ENCODE measurements around the gene SRGAP1.
"Not testable (repeated sequence)": the region's sequence is repeated elsewhere in the genome, so short reads cannot be mapped to it uniquely, and the experiment has no call there.

Gene SRGAP1

GRCh38 chr12:64085996-64086395 is 241.5 kb downstream of the SRGAP1 start:
- peak; percentile 48 for DNase-seq (ENCODE audit: low read depth)

- no peak for DNase-seq (ENCODE audit: low read depth)
Observed at GRCh38 chr12:64086946-64087345, 242.4 kb downstream of the SRGAP1 start.

- no peak for DNase-seq (ENCODE audit: low read depth)
Observed at GRCh38 chr12:64087761-64088160, 243.3 kb downstream of the SRGAP1 start.

DNA sequence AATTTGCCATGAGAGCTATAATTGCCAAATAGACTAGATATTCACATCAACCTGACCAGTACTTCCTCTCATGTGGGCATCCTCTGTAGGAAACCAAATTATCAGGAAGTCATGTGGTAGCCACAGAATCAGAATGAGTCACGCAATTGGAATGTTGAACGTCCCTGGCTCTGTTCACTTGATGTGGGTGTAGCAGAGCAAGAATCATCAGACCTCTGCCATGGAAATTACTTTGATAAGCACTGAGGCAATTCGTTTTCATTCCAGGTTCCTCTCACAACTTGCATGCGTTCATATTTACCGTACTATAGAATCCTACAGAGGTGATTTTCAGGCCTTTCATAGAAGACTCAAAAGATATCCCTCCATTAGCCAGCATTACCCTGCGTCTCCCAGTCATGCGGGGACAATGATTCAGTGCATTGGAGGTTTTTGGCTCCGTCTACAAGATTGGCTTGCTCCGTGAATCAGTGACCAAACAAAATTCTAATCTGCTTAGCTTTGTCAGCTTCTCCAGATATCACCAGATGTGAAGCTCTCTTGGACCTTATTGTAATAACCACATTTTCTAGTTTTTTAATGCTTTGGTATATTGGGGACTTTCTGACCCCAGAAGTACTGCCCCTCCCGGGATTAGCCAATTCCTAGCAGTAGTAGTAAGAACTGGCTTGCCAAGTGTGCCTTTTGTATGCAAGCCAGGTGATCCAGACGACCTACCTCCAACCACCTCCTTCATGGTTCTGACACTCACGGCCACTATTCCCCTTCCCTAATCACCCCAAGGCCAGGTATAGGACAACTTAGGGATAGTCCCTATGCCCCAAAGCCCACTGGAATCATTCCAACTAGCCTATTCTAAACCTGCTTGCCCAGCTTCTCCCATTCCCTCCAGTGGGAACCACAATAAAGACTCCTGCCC is 244.2 kb downstream of the SRGAP1 start:
- peak; percentile 84 for DNase-seq (ENCODE audit: low read depth)

- DNase-seq (ENCODE audit: low read depth) = no peak
Observed at GRCh38 chr12:64090047-64090446, 245.5 kb downstream of the SRGAP1 start.

DNA sequence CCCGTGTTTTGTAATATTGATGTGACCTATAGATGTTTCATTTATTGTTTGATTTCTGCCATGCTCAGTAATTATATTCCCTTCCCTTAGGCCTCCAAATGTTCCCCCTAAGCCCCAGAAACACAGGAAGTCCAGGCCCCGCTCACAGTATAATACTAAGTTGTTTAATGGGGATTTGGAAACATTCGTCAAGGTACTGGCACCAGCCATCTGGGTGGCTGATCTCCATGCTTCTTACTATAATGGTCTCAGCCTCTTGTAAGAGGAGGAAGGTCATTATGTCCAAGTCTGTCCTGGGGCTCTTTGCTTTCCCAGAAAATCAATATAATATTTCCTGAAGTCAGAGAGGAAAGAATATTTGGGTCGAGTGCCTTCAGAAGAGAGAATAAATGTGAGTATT is 246.7 kb downstream of the SRGAP1 start:
- DNase-seq (ENCODE audit: low read depth) = no peak

GRCh38 chr12:64092507-64093196 is 248.2 kb downstream of the SRGAP1 start:
- no peak for DNase-seq (ENCODE audit: low read depth)

- DNase-seq (ENCODE audit: low read depth) = no peak
Observed at GRCh38 chr12:64093689-64094088, 249.2 kb downstream of the SRGAP1 start.

DNA sequence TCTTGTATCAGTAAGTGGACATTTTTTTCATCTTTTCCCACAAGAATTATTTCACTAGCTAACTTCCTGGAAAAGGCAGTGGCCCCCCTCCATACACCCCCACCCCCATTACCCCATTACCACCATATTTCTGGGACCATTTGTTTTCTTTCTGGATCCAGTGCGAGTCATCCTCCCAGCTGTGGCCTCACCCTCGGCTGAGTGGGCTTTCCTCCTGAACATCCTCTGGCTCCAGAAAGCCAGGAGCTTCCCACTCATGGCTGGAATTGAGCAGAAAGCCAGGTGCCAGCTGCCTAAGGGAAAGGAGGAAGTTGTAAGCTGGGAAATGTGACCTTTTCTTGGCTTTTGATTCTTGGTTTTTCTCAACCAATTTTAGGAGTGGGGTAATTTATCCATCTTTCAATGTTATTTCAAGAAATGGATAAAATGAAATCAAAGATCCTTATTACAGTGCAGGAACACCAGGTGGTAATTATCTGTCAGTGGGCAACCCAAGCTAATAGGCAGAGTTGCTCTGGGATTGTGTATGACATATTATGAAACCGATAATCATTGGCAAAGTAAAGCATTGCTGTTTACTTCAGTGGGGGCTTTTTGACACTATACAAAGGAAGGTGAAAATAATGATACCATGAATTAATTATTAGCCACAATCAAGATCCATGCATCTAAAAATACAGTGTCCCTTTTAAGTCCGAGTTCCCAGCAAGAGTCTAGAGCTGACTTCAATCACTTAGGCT is 253.0 kb downstream of the SRGAP1 start:
- no peak for DNase-seq (ENCODE audit: low read depth)

DNA sequence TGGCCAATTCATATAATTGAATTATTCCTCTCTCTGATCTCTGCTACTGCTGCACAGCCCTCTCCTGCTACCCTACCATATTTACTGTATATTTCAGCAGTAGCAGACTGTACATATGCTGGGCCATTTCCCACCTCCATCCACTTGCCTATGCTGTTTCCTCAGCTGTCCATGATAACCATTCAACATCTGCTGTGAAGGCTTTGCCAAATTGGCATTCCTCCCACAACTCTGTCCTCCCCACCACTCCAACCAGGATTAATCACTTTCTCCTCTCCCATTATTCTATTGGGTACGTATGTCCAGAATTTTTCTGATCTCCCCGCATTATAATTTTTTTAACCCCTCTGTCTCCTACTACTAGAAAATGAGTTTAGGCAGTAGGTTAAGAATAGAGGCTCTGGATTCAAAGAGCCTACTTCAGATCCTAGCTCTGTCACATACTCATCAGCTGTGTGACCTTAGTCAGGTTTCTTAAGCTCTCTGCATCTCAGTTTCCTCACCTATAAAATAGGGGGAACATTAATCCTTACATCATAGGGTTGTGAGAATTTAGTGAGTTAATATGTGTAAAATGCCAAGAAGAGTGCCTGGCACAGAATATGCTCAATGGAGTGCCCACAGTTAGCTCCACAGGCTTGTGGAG is 254.3 kb downstream of the SRGAP1 start:
- DNase-seq (ENCODE audit: low read depth) = peak; percentile 55

- peak; percentile 83 for DNase-seq (ENCODE audit: low read depth)
Observed at GRCh38 chr12:64099397-64099796, 254.9 kb downstream of the SRGAP1 start.

DNA sequence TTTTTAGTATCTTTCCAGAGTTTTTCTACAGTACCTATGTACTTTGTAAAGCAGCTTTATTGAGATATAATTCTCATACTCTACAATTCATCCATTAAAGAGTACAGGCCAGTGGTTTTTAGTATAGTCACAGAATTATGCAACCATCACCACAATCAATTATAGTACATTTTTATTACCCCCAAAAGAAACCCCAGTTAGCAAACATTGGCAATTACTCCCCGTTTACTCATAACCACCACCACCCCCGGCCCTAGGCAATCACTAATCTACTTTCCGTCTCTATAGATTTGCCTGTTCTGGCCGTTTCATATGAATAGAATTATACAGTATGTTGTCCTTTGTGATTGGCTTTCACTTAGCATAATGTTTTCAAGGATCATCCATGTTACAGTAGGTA is 257.8 kb downstream of the SRGAP1 start:
- DNase-seq (ENCODE audit: low read depth) = no peak

DNA sequence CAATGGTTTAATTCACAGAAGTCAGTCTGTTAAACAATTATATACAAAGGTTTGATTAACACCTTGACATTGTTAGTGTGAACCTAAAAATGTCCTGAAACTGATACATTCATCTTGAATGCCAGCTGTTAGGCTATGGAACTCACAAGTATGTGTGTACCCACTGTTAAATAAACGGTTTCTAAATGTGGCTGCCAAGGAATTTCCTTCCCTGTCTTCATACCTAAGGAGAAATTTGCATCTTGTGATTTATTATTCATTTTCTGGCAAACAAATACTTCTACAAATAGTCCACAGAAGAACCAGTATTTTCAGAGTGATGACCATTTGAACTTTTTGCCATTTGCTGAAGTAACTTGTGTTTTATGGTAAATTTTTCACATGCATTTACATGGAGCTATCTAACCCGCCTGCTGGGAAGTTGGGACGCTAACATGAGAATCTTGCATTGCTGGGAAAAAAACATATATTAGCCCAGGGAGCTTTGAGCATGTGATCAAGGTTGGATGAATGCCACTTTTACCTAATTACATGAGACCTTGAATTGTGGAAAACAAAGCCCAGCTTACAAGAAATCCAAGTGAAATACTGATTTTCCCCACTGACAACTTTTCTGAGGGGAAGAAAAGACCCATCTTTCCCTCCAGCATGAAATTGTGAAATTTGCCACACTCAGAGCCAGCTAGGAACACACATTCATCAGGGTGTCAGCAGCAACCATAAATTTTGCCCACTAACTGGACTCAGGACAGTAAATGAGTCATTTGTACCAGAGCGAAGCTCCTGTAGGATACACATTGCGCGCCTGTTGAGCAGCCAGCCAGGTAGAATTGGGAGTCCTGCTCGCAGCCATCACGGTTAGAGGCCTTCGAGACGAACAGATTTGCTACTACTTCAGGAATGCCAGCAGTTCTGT is 259.6 kb downstream of the SRGAP1 start:
- no peak for DNase-seq (ENCODE audit: low read depth)

DNA sequence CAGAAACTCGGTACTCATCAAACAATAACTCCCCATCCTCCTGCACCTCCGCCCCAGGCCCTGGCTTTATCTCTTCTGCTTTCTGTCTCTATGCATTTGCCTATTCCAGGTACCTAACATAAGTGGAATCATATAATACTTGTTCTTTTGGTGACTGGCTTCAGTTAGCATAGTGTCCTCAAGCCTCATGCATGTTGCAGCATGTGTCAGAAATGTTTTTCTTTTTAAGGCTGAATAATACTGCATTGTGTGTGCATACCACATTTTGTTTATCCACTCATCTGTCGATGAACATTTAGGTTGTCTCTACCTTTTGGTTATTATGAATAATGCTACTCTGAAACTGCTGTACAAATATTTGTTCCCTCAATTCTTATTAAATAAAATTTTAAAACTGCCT is 260.5 kb downstream of the SRGAP1 start:
- DNase-seq (ENCODE audit: low read depth) = no peak

DNA sequence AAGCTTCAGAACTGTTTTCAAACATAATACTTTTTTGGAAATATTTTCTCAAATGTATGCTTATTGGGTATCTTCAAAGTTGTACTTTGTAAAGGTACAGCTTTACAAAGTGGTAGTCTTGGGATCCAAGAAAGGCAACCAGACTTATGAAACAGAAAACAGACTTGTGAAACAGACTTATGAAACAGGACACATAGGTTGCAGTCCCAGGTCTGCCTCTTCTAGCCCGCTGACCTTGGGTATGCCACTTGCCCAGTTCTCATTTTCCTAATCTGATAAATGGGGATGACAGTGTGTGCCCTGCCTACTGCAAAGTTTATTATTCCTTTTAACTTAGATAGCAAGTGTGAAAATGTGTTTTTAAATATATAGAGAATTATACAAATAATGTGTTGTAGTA is 263.3 kb downstream of the SRGAP1 start:
- no peak for DNase-seq (ENCODE audit: low read depth)

- no peak for DNase-seq (ENCODE audit: low read depth)
Observed at GRCh38 chr12:64109706-64110105, 265.2 kb downstream of the SRGAP1 start.

- no peak for DNase-seq (ENCODE audit: low read depth)
Observed at GRCh38 chr12:64110864-64111263, 266.4 kb downstream of the SRGAP1 start.

- no peak for DNase-seq (ENCODE audit: low read depth)
Observed at GRCh38 chr12:64116969-64117368, 272.5 kb downstream of the SRGAP1 start.

GRCh38 chr12:64120568-64120967 is 276.1 kb downstream of the SRGAP1 start:
- no peak for DNase-seq (ENCODE audit: low read depth)

GRCh38 chr12:64121086-64121485 is 276.6 kb downstream of the SRGAP1 start:
- DNase-seq (ENCODE audit: low read depth) = not testable (repeated sequence)

GRCh38 chr12:64122154-64122553 is 277.7 kb downstream of the SRGAP1 start:
- DNase-seq (ENCODE audit: low read depth) = no peak

All from GM04504 (cell line).